ENCODE results near the gene ACHE.

DNA sequence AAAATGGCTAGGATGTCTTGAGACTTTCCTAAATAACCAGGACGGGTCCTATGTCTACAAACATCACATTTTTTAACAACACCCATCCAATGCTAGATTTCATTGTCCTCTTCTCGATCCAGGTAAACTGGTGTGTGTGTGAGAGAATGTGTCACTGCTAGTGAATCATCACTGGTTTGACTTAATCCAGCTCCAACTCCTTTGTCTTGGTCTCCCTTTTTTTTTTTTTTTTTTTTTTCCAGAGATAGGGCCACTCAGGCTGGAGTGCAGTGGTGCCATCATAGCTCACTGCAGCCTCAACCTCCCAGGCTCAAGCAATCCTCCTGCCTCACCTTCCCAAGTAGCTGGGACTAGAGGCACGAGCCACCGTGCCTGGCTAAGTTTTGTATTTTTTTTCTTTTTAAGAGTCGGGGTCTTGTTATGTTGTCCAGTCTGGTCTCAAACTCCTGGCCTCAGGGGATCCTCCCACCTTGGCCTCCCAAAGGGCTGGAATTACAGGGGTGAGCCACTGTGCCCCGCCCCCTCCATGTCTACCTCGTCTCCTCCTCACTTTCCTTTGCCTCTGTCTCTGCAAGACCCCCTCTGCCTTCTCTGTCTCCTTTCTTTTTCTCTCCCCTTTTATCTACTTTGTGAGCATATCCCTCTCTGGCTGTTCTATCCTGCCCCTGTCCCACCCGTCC is 4.0 kb downstream of the ACHE start:
- TF ChIP-seq POLR2A (IDR thresholded peaks at IDR 0.05): no peak
- TF ChIP-seq, protein P1, sequence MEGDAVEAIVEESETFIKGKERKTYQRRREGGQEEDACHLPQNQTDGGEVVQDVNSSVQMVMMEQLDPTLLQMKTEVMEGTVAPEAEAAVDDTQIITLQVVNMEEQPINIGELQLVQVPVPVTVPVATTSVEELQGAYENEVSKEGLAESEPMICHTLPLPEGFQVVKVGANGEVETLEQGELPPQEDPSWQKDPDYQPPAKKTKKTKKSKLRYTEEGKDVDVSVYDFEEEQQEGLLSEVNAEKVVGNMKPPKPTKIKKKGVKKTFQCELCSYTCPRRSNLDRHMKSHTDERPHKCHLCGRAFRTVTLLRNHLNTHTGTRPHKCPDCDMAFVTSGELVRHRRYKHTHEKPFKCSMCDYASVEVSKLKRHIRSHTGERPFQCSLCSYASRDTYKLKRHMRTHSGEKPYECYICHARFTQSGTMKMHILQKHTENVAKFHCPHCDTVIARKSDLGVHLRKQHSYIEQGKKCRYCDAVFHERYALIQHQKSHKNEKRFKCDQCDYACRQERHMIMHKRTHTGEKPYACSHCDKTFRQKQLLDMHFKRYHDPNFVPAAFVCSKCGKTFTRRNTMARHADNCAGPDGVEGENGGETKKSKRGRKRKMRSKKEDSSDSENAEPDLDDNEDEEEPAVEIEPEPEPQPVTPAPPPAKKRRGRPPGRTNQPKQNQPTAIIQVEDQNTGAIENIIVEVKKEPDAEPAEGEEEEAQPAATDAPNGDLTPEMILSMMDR (IDR thresholded peaks at IDR 0.05): no peak
